Measurements from ENCODE around the gene SPOPL. TPM values are rescaled to one million over a fixed set of nuclear protein-coding genes. Genes with fewer than 3 reads are reported as not detected.
"Not testable (repeated sequence)": the region's sequence is repeated elsewhere in the genome, so short reads cannot be mapped to it uniquely, and the experiment has no call there.

SPOPL gene
- total and polyA plus RNA-seq, 2 donors (not counting 1 experiment from before 2014, with no cell fraction given), result 11.5 to 15.2 TPM

DNA sequence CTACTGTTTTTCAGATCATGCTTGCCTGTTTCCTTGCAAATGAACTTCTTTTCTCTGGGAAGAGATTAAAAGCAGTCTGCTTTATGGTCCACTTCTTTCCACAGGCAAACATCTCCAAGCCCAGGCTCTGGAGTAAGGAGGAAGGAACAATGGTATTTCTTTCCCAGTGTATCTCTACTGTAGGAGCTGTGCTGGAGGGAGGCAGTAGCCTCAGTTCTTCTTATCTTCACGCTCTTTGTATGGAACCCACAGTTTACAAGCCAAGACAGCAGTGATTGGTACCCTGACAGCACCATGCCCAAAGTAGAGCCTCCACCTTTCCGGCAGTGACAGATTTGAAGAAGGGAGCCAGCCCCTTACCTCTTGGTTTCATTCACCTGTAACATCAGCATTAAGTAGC, 35.2 kb downstream of the SPOPL start:
- no peak for TF ChIP-seq EZH2 (IDR thresholded peaks at IDR 0.05; ENCODE audit: low read length, missing control alignments)
- TF ChIP-seq CTCF (conservative IDR thresholded peaks at IDR 0.05 in 1 of 2, IDR thresholded peaks at IDR 0.05 in 1 of 2; ENCODE audit: low read depth in 1 of 2, low read length in 2 of 2), result no peak
- H3K4me3 ChIP-seq (replicated peaks in 1 of 4; ENCODE audit: control extremely low read depth in 1 of 4, insufficient read depth in 1 of 4, low read depth in 3 of 4, low read length in 4 of 4), result no peak overlapping the region
- H3K79me2 ChIP-seq (ENCODE audit: control insufficient read depth, insufficient read depth, low read length), result no peaks in the 10 kb centered on the region
- H3K9ac ChIP-seq (ENCODE audit: insufficient read depth, low read length), result no peak overlapping the region
- no peaks in the 10 kb centered on the region for H4K20me1 ChIP-seq (ENCODE audit: control insufficient read depth, extremely low read depth, insufficient read depth, low read length)
- no peak overlapping the region for H3K4me2 ChIP-seq (ENCODE audit: extremely low read depth, insufficient read depth, low read length)
- H2AFZ ChIP-seq (ENCODE audit: low read length), result no peak overlapping the region
- no peaks in the 10 kb centered on the region for H3K27me3 ChIP-seq (ENCODE audit: control insufficient read depth, insufficient read depth, low read length)
- no peak overlapping the region for H3K27ac ChIP-seq (ENCODE audit: insufficient read depth, low read length)
- H3K9me3 ChIP-seq (ENCODE audit: control insufficient read depth, insufficient read depth, low read depth, low read length), result no peaks in the 10 kb centered on the region
- no peak for DNase-seq (ENCODE audit: low read depth in 2 of 2)
- no peaks in the 10 kb centered on the region for H3K36me3 ChIP-seq (ENCODE audit: control insufficient read depth, insufficient read depth, low read length)
- no peaks in the 10 kb centered on the region for H3K4me1 ChIP-seq (ENCODE audit: control insufficient read depth, extremely low read depth, insufficient read depth, low read length)

- H3K9ac ChIP-seq (ENCODE audit: insufficient read depth, low read length), result no peak overlapping the region
- no peaks in the 10 kb centered on the region for H3K36me3 ChIP-seq (ENCODE audit: control insufficient read depth, insufficient read depth, low read length)
- H3K79me2 ChIP-seq (ENCODE audit: control insufficient read depth, insufficient read depth, low read length), result no peaks in the 10 kb centered on the region
- no peaks in the 10 kb centered on the region for H3K9me3 ChIP-seq (ENCODE audit: control insufficient read depth, insufficient read depth, low read depth, low read length)
- H3K4me2 ChIP-seq (ENCODE audit: extremely low read depth, insufficient read depth, low read length), result no peak overlapping the region
- H4K20me1 ChIP-seq (ENCODE audit: control insufficient read depth, extremely low read depth, insufficient read depth, low read length), result no peaks in the 10 kb centered on the region
- H3K4me1 ChIP-seq (ENCODE audit: control insufficient read depth, extremely low read depth, insufficient read depth, low read length), result no peaks in the 10 kb centered on the region
- no peaks in the 10 kb centered on the region for H3K27me3 ChIP-seq (ENCODE audit: control insufficient read depth, insufficient read depth, low read length)
- TF ChIP-seq CTCF (conservative IDR thresholded peaks at IDR 0.05 in 1 of 2, IDR thresholded peaks at IDR 0.05 in 1 of 2; ENCODE audit: low read depth in 1 of 2, low read length in 2 of 2) (no peak), EZH2 (IDR thresholded peaks at IDR 0.05; ENCODE audit: low read length, missing control alignments) (no peak)
- no peak for DNase-seq (ENCODE audit: low read depth in 2 of 2)
- H2AFZ ChIP-seq (ENCODE audit: low read length), result no peak overlapping the region
- no peak overlapping the region for H3K4me3 ChIP-seq (replicated peaks in 1 of 4; ENCODE audit: control extremely low read depth in 1 of 4, insufficient read depth in 1 of 4, low read depth in 3 of 4, low read length in 4 of 4)
- no peak overlapping the region for H3K27ac ChIP-seq (ENCODE audit: insufficient read depth, low read length)
These were observed 35.8 kb downstream of the SPOPL start for GRCh38 chr2:138537170-138537915.

DNA sequence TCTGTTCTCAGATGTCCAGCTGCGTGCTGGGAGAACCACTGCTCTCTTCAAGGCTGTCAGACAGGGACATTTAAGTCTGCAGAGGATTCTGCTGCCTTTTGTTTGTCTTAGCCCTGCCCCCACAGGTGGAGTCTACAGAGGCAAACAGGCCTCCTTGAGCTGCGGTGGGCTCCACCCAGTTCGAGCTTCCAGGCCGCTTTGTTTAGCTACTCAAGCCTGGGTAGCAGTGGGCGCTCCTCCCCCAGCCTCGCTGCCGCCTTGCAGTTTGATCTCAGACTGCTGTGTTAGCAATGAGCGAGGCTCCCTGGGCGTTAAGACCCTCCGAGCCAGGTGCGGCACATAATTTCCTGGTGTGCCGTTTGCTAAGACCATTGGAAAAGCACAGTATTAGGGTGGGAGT, 42.6 kb downstream of the SPOPL start:
- H3K9me3 ChIP-seq (ENCODE audit: control insufficient read depth, insufficient read depth, low read depth, low read length); H3K9ac ChIP-seq (ENCODE audit: insufficient read depth, low read length); DNase-seq (ENCODE audit: low read depth in 2 of 2); H3K79me2 ChIP-seq (ENCODE audit: control insufficient read depth, insufficient read depth, low read length); H3K36me3 ChIP-seq (ENCODE audit: control insufficient read depth, insufficient read depth, low read length); H4K20me1 ChIP-seq (ENCODE audit: control insufficient read depth, extremely low read depth, insufficient read depth, low read length); H3K4me1 ChIP-seq (ENCODE audit: control insufficient read depth, extremely low read depth, insufficient read depth, low read length); H3K4me3 ChIP-seq (replicated peaks in 1 of 4; ENCODE audit: control extremely low read depth in 1 of 4, insufficient read depth in 1 of 4, low read depth in 3 of 4, low read length in 4 of 4); H2AFZ ChIP-seq (ENCODE audit: low read length); H3K27ac ChIP-seq (ENCODE audit: insufficient read depth, low read length); H3K4me2 ChIP-seq (ENCODE audit: extremely low read depth, insufficient read depth, low read length); H3K27me3 ChIP-seq (ENCODE audit: control insufficient read depth, insufficient read depth, low read length): not testable (repeated sequence)

Measured in fibroblast of lung (primary cell).